Right lobe of liver (tissue), 4 donors: ENCODE measurements around the gene ZNF710.

ENCODE experiments used
- POLR2A ChIP-seq: fragments of 450-650 bp; IDR thresholded peaks from one replicate; pipeline ENCODE4 v1.6.1; 2017; ENCODE audit warnings: antibody characterized with exemption, mild to moderate bottlenecking
- TF ChIP-seq, protein P1 (sequence below), 4 donors: fragments of 200-600 bp in 3 of 4; fragments of 450-650 bp in 1 of 4; IDR thresholded peaks; one replicate each; pipeline versions ENCODE4 v1.5.1 to v1.8.0; 2016 to 2022; ENCODE audit warnings: antibody characterized with exemption in 4 of 4, mild to moderate bottlenecking in 2 of 4
- donor health status: DM: no; HTN: no; CAD: no.
- donor health status: DM: no; HTN: no; CAD: no.
- donor health status: DM: no; HTN: yes; CAD: no.

- TF ChIP-seq, protein P1, sequence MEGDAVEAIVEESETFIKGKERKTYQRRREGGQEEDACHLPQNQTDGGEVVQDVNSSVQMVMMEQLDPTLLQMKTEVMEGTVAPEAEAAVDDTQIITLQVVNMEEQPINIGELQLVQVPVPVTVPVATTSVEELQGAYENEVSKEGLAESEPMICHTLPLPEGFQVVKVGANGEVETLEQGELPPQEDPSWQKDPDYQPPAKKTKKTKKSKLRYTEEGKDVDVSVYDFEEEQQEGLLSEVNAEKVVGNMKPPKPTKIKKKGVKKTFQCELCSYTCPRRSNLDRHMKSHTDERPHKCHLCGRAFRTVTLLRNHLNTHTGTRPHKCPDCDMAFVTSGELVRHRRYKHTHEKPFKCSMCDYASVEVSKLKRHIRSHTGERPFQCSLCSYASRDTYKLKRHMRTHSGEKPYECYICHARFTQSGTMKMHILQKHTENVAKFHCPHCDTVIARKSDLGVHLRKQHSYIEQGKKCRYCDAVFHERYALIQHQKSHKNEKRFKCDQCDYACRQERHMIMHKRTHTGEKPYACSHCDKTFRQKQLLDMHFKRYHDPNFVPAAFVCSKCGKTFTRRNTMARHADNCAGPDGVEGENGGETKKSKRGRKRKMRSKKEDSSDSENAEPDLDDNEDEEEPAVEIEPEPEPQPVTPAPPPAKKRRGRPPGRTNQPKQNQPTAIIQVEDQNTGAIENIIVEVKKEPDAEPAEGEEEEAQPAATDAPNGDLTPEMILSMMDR (IDR thresholded peaks at IDR 0.05) = no peak
- peak; percentile 56 for TF ChIP-seq POLR2A
Observed at GRCh38 chr15:90103701-90104329, 102.7 kb downstream of the ZNF710 start.
